GM12892 (cell line): ENCODE data around the gene TTLL11.

Source experiments
- POLR2A ChIP-seq: IDR thresholded peaks from 2 replicates; pipeline ENCODE4 v1.6.1; 2011; ENCODE audit warnings: low read depth, low read length, control low read depth
- POLR2AphosphoS5 ChIP-seq: IDR thresholded peaks from 2 replicates; pipeline ENCODE4 v1.6.1; 2011; ENCODE audit warnings: low read depth, low read length, control low read depth

DNA sequence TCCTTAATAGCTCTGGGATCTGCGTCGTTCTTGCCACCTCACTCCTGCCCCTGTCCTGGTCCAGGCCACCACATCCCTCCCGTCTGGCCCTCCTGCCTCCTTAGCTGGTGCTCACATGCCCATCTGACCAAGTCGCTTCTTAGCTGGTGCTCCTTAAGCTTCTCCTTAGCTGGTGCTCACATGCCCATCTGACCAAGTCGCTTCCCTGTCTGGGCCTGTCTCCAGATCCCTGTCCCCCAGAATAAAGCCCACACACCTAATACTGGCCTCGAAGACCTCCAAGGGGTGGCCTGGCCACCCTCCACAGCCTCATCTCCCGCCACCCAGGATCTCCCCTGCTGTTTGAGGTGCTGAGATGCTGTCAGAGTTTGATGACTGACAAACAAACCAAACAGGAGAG lies 31.4 kb upstream of the TTLL11 start:
- no peak for TF ChIP-seq POLR2A
- no peak for TF ChIP-seq POLR2AphosphoS5
